HG03060 (cell line): ENCODE measurements around the gene NACA.
"Not testable (repeated sequence)": the region's sequence is repeated elsewhere in the genome, so short reads cannot be mapped to it uniquely, and the experiment has no call there.

Experiments used
- ATAC-seq: cut with Tn5 transposase; IDR thresholded peaks from one replicate; pipeline ENCODE4 v1.9.1; 2021; ENCODE audit warnings: low read depth, moderate number of reproducible peaks; ENCODE audit not compliant: unreplicated experiment

NACA gene

GRCh38 chr12:56724972-56725722 lies at the start of gene NACA:
Gene NACA, minus strand, starts transcription at chr12:56725299. Its CDS starts 778 bp downstream, at chr12:56724521.
- ATAC-seq, result peak; percentile 86

GRCh38 chr12:56773113-56773512 lies 48.0 kb upstream of the NACA start:
- ATAC-seq, result no peak

- ATAC-seq, result no peak
These were observed 47.5 kb upstream of the NACA start for GRCh38 chr12:56772625-56773024.

GRCh38 chr12:56769868-56770267 lies 44.8 kb upstream of the NACA start:
- ATAC-seq, result no peak

GRCh38 chr12:56768424-56768823 lies 43.3 kb upstream of the NACA start:
- ATAC-seq, result no peak

GRCh38 chr12:56766535-56766934 lies 41.4 kb upstream of the NACA start:
- ATAC-seq, result peak; percentile 97

- ATAC-seq, result no peak
These were observed 38.9 kb upstream of the NACA start for GRCh38 chr12:56763753-56764657.

- ATAC-seq, result no peak
These were observed 36.7 kb upstream of the NACA start for GRCh38 chr12:56761812-56762211.

GRCh38 chr12:56760460-56760859 lies 35.4 kb upstream of the NACA start:
- ATAC-seq, result no peak

- no peak for ATAC-seq
These were observed 34.3 kb upstream of the NACA start for GRCh38 chr12:56759263-56759908.

- no peak for ATAC-seq
These were observed 33.7 kb upstream of the NACA start for GRCh38 chr12:56758728-56759262.

- ATAC-seq, result not testable (repeated sequence)
These were observed 32.9 kb upstream of the NACA start for GRCh38 chr12:56757971-56758370.

GRCh38 chr12:56753566-56753965 lies 28.5 kb upstream of the NACA start:
- ATAC-seq, result no peak

GRCh38 chr12:56751712-56752598 lies 26.9 kb upstream of the NACA start, which contains the start of gene PRIM1:
Gene PRIM1, minus strand, starts transcription at chr12:56752323. Its CDS starts 25 bp downstream, at chr12:56752298.
- ATAC-seq, result no peak

- not testable (repeated sequence) for ATAC-seq
These were observed 25.5 kb upstream of the NACA start for GRCh38 chr12:56750596-56750995.

GRCh38 chr12:56749853-56750252 lies 24.8 kb upstream of the NACA start:
- ATAC-seq, result no peak

GRCh38 chr12:56749359-56749758 lies 24.3 kb upstream of the NACA start:
- ATAC-seq, result no peak

- ATAC-seq, result no peak
These were observed 3.2 kb upstream of the NACA start for GRCh38 chr12:56728139-56728861.

- not testable (repeated sequence) for ATAC-seq
These were observed 1.1 kb upstream of the NACA start for GRCh38 chr12:56726196-56726675.
